ENCODE measurements around the gene IL20RA. TPM values are rescaled to one million over a fixed set of nuclear protein-coding genes. Genes with fewer than 3 reads are reported as not detected.
"Not testable (repeated sequence)": the region's sequence is repeated elsewhere in the genome, so short reads cannot be mapped to it uniquely, and the experiment has no call there.

IL20RA gene
- total and polyA plus RNA-seq, 2 donors from 2014 or later: 0.16 to 0.34 TPM

GRCh38 chr6:136975089-136975715 is 69.6 kb downstream of the IL20RA start:
- H3K9me3 ChIP-seq (ENCODE audit: control insufficient read depth in 2 of 3, insufficient read depth in 1 of 3, low read length in 3 of 3): no peaks in the 10 kb centered on the region
- DNase-seq (no peak), FAIRE-seq (no peak)
- H3K27me3 ChIP-seq (ENCODE audit: control insufficient read depth, insufficient read depth, low read length): no peaks in the 10 kb centered on the region
- H3K9ac ChIP-seq (ENCODE audit: low read length in 3 of 3): no peak overlapping the region
- H3K4me3 ChIP-seq (ENCODE audit: low read length in 3 of 3): no peak overlapping the region
- no peak for TF ChIP-seq CTCF (IDR thresholded peaks at IDR 0.05; ENCODE audit: borderline replicate concordance, extremely low read depth, insufficient read depth)
- no peaks in the 10 kb centered on the region for H3K36me3 ChIP-seq (ENCODE audit: control insufficient read depth in 2 of 3, insufficient read depth in 3 of 3, low read length in 3 of 3)
- H3K4me1 ChIP-seq (ENCODE audit: control insufficient read depth in 2 of 3, insufficient read depth in 2 of 3, low read depth in 1 of 3, low read length in 3 of 3): no peaks in the 10 kb centered on the region
- intact Hi-C loops (cut with DNase I): no loop called here
- H3K27ac ChIP-seq (ENCODE audit: low read depth in 2 of 2, low read length in 2 of 2): no peak overlapping the region

- FAIRE-seq: not testable (repeated sequence)
Measured at GRCh38 chr6:136973781-136974180, 71.0 kb downstream of the IL20RA start.

GRCh38 chr6:136971609-136972008 is 73.2 kb downstream of the IL20RA start:
- H3K36me3 ChIP-seq (ENCODE audit: control insufficient read depth in 2 of 3, insufficient read depth in 3 of 3, low read length in 3 of 3): no peaks in the 10 kb centered on the region
- TF ChIP-seq CTCF (IDR thresholded peaks at IDR 0.05; ENCODE audit: borderline replicate concordance, extremely low read depth, insufficient read depth): no peak
- no peaks in the 10 kb centered on the region for H3K4me1 ChIP-seq (ENCODE audit: control insufficient read depth in 2 of 3, insufficient read depth in 2 of 3, low read depth in 1 of 3, low read length in 3 of 3)
- H3K9ac ChIP-seq (ENCODE audit: low read length in 3 of 3): no peak overlapping the region
- no peaks in the 10 kb centered on the region for H3K9me3 ChIP-seq (ENCODE audit: control insufficient read depth in 2 of 3, insufficient read depth in 1 of 3, low read length in 3 of 3)
- no peak for FAIRE-seq
- H3K27me3 ChIP-seq (ENCODE audit: control insufficient read depth, insufficient read depth, low read length): no peaks in the 10 kb centered on the region
- intact Hi-C loops (cut with DNase I): no loop called here
- H3K4me3 ChIP-seq (ENCODE audit: low read length in 3 of 3): no peak overlapping the region
- no peak for DNase-seq
- H3K27ac ChIP-seq (ENCODE audit: low read depth in 2 of 2, low read length in 2 of 2): no peak overlapping the region

More at GRCh38 chr6:136973781-136974180, 71.0 kb downstream of the IL20RA start:
- H3K4me1 ChIP-seq (ENCODE audit: control insufficient read depth in 2 of 3, insufficient read depth in 2 of 3, low read depth in 1 of 3, low read length in 3 of 3); intact Hi-C loops (cut with DNase I); H3K36me3 ChIP-seq (ENCODE audit: control insufficient read depth in 2 of 3, insufficient read depth in 3 of 3, low read length in 3 of 3); DNase-seq; H3K4me3 ChIP-seq (ENCODE audit: low read length in 3 of 3); H3K9me3 ChIP-seq (ENCODE audit: control insufficient read depth in 2 of 3, insufficient read depth in 1 of 3, low read length in 3 of 3); H3K27ac ChIP-seq (ENCODE audit: low read depth in 2 of 2, low read length in 2 of 2); H3K9ac ChIP-seq (ENCODE audit: low read length in 3 of 3); H3K27me3 ChIP-seq (ENCODE audit: control insufficient read depth, insufficient read depth, low read length): not testable (repeated sequence)

- H3K9ac ChIP-seq (ENCODE audit: low read length in 3 of 3): no peak overlapping the region
- no peak for FAIRE-seq
Measured at GRCh38 chr6:136969930-136970329, 74.8 kb downstream of the IL20RA start.

More at GRCh38 chr6:136969930-136970329, 74.8 kb downstream of the IL20RA start:
- Histone ChIP-seq H3K27me3 (ENCODE audit: control insufficient read depth, insufficient read depth, low read length) (no peaks in the 10 kb centered on the region), H3K36me3 (ENCODE audit: control insufficient read depth in 2 of 3, insufficient read depth in 3 of 3, low read length in 3 of 3) (no peaks in the 10 kb centered on the region), H3K4me1 (ENCODE audit: control insufficient read depth in 2 of 3, insufficient read depth in 2 of 3, low read depth in 1 of 3, low read length in 3 of 3) (no peaks in the 10 kb centered on the region), H3K27ac (ENCODE audit: low read depth in 2 of 2, low read length in 2 of 2) (no peak overlapping the region), H3K4me3 (ENCODE audit: low read length in 3 of 3) (no peak overlapping the region), H3K9me3 (ENCODE audit: control insufficient read depth in 2 of 3, insufficient read depth in 1 of 3, low read length in 3 of 3) (no peaks in the 10 kb centered on the region)
- no peak for DNase-seq
- no peak for TF ChIP-seq CTCF (IDR thresholded peaks at IDR 0.05; ENCODE audit: borderline replicate concordance, extremely low read depth, insufficient read depth)
- intact Hi-C loops (cut with DNase I): no loop called here

All from kidney (tissue), 14 donors.